DMS53 (cell line): Measurements from ENCODE around the gene PIP5KL1.

ENCODE experiments used
- DNase-seq: peaks from one replicate; lab custom pipeline; 2025; lab: John Stamatoyannopoulos, UW

The PIP5KL1 gene, protein sequence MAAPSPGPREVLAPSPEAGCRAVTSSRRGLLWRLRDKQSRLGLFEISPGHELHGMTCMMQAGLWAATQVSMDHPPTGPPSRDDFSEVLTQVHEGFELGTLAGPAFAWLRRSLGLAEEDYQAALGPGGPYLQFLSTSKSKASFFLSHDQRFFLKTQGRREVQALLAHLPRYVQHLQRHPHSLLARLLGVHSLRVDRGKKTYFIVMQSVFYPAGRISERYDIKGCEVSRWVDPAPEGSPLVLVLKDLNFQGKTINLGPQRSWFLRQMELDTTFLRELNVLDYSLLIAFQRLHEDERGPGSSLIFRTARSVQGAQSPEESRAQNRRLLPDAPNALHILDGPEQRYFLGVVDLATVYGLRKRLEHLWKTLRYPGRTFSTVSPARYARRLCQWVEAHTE

DNA sequence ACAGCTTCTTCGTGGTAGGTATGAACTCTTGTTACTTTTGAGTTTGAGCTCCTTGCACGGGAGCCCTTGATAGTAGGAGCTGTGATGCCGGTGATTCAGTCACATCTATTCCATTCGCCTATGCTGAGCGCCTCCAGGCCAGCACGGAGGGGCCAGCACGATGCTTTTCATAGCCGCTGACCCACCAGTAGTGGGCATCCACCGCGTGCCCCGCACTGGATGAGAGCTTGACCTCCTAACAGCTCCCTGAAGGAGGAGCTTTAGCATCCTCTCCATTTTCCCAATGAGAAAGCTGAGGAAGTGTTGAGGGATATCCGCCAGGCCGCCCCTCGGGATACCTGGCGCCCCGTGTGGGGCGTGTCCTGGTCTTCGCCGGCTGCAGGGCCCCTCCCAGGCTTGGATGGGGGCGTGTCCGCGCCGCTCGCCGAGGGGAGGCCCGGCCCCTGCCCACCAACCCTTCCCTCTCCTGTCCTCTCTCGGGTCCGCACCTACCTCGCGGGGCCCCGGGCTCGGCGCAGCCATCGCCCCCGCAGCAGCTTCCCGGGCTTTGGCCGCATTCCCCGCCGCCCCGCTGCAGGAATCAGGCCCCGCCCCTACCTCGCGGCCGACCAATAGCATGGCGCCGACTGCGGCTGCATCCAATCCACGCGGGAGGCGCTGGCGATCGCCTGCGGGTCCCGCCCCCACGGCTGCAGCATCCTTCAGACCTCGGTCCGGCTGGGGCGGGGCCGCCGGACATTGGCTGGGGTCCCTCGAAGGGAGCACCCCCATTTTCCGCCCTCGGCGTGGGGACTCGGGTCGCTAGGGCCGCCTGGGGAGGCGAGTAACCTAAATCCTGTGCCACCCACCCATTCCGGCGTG lies at the start of gene PIP5KL1:
TSS of gene PIP5KL1 (minus strand) at position 547 of the 861 bp plus-strand sequence. CDS start at position 522, 25 bp downstream.
- peak; percentile 95 for DNase-seq

DNA sequence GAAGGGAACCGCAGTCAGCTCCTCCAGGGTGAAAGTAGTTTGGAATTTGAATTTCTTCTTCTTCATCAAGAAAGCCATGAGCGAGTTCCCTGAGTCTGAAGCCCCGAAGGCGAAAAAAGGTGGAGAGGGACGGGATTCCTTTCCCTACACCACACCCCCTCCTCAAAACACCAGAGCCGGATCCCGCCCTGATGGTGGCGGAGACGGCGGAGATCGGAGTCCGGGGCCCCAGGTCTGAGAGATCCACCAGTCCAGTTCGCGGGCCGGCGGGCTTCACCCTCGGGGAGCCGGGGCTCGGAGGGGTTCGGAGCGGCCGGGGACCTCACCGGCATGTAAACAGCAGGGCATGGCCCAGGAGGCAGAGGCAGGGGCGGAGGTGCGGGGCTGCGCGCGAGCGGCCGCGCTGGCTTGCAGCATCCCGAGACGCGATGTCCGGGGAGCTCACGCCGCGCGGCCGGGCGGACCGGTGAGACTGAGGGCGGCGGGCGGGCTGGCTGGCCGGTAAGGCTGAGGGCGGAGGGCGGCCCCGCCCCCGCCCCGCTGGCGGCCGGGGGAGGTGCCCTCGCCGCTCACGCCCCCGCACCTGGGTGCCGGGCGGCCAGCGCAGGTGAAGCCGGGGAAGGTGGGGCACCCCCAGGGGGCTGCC lies 49.6 kb upstream of the PIP5KL1 start:
- DNase-seq = peak; percentile 89

DNA sequence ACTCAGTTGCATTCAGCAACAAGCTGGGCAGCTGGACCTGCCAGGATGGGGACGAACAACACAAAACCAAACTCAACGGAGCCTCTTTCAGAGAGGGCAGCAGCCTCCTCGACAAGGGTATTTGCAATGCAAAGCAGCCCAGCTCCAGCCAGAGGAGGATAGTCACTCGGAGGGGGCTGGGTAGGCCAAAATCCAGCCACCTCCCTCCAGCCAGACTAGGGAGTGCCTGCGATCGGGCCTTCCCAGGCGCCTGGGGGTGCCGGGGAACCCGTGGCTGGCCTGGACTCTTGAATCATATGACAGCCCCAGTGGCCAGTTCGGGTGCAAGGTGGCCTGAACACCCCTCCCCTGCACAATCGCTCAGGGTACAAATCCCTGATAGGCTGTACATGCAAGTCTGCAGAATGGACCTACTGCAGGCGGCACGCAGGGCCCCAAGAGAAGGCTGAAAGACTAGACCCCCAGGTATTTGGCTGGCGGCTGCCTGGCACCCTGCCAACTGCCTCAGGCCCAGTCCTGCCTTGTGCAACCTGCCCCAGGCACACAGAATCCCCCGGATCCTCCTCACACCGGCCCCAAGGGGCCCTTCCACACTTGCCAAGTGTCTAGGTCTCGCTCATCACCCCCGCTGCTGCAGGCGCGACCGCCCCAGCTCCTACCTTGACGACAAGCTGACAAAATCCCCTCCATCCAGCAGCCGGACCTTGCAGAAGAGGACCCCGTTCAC lies 48.9 kb upstream of the PIP5KL1 start:
- DNase-seq = peak; percentile 88

DNA sequence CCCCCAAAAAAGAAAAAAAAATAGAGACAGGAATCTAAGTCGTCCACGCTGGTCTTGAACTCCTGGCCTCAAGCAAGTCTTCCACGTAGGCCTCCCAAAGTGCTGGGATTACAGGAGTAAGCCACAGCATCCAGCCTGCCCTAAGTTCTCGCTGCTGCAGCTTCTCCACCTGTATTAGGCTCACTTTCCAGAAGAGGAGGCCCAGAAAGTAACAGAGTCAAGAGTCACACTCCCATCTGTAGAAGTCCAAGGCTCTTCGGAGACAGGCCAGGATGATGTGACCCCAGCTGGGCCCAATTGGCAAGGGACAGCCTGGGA lies 48.4 kb upstream of the PIP5KL1 start:
- DNase-seq = no peak

DNA sequence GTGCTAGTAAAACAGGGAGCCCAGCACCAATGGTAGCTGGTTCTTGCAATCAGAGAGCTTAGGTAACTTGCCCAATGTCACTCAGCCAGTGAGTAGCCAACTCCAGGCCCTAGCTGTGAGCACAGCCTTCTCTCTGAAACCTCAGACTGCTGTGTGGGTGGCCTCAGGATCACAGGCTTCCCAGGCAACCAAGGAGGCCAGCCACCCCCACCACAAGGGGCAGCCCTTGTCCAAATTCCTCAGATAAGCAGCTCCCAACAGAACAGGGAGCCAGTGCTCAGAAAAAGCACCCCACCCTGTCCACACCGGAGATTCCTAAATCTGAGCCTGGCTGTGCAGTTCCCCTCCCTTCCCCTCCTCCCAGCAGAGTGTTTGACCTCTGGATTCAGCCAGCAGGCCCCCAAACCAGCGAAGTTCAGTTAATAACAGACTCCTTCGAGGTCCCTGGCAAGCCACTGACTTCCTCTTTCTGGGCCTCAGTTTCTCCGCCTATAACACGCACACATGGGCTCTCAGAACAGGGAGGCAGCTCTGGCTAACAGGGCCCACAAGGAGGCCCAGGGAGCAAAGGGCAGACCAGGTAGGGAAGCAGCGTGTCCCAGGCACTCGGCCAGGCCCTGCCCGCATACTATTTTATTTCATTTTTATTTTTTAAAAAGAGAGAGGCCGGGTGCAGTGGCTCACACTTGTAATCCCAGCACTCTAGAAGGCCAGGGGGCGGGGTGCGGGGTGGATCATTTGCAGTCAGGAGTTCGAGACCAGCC lies 47.5 kb upstream of the PIP5KL1 start:
- peak; percentile 71 for DNase-seq

DNA sequence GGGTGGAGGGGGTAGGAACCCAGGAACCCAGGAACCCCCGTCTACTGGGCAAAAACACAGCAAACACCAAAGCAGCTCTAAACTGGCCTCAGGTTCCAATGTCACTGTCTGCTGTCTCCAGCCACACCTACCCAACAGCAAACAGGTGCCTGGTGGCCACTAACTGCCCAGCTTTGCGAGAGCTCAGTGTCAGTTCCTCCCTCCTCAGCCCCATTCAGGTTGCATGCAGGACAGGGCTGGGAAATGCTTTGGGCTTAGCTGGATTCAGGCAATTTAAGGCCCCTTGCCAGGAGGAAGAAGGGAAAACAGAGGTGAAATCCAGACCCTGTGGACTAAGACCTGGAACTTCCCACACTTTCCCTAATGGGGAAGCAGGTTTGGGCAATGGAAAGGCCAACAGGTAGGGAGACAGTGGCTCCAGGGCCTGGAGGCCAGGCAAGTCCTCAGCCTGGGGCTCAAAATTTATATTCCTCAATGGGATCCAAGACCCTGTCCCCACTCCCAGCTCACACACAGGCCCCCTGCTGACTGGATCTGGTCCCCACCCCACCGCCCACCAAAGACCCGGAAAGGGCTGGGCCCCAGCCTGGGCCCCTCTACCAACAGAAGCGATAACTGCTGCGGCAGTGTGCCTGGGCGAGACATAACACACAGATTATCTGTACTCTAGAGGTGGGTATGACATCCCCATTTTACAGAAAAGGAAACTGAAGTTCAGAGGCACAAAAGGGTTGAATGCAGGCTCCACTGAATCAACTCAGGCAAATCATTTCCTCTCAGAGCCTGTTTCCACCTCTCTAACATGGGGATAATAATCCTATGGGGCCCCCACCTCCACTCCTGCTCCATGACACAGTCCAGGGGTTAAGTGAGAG lies 46.7 kb upstream of the PIP5KL1 start:
- peak; percentile 86 for DNase-seq

DNA sequence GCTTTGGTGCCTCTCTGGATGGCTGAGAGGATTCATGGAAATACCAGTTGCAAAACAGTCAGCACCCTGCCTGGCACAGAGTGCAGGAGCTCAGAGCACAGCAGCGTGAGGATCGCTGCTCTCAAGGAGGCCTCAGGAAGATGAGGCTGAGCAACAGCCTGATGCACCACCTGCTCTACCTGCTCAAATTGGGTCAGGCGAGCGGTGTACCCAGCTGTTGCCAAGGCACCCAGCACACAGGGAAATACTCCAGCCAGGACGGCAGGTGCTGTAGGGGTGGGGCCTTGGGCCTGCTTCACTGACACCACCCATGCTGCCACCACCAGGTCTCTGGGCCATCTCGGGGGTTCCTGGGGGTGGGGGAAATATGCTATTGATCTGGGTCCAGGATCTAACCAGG lies 45.9 kb upstream of the PIP5KL1 start:
- DNase-seq = peak; percentile 99

DNA sequence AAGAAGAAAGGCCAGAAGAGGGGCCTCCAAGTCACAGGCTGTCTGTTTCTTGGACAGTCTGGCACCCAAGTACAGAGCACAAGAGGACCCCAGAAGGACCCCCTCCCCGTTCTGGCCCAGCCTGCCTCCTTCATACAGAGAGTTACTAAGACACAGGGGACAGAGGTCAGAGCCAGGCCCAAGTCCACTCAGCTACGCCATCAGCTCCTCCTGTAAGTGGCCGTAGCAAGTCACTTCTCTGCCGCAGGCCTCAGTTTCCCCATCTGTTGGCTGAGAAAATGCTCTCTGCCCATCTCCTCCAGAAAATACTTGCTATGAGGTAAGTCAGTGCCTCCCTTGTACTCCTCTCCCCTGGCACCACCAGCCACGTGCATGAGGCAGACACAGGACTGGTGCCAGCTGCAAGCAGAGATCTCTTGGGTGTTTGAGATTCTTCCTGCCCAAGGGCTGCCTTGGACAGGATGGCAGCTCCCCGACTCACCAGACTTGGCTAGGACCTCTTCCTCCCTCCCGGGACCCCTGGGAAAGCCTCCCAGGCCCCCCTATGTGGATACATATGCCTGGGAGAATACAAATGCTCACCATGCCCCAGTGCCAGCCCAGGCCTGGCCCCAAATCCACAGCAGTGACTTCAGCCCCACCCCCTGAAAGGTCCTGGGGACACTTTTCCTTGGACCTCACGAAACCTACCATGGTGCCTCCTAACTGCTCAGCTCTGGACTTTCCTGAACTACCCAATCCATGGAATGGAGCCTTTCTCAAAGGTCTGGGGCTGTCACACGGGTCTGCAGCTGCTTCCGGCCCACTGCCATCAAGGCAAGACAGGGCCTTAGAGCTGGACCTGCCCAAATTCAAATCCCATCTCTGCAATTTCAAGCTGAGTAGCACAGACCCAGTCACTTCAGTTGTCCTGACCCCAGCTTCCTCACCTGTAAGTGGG lies 45.1 kb upstream of the PIP5KL1 start:
- DNase-seq = no peak

DNA sequence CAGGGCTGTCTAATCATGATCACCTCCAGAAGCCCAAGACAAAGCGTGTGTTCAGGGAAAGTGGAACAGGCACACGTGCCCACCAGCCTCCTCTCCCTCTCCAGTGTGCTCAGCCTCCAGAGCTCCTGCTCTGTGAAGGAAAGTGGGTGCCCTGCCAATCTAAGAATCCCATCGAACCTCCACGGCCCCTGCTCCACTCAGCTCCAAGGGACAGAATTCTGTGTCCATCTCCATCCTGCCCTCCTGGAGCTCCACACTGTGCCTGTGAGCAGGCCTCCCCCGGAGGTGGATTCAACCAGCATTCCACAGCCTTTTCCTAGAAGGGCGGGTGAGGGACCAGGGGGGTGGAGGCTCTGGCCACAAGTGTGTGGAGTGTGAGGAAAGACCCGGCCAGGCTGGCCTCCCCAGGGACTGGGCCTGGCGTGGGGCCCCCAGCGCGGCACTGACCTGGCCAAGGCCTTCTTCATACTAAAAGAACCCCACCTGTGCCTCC lies 44.2 kb upstream of the PIP5KL1 start:
- no peak for DNase-seq

DNA sequence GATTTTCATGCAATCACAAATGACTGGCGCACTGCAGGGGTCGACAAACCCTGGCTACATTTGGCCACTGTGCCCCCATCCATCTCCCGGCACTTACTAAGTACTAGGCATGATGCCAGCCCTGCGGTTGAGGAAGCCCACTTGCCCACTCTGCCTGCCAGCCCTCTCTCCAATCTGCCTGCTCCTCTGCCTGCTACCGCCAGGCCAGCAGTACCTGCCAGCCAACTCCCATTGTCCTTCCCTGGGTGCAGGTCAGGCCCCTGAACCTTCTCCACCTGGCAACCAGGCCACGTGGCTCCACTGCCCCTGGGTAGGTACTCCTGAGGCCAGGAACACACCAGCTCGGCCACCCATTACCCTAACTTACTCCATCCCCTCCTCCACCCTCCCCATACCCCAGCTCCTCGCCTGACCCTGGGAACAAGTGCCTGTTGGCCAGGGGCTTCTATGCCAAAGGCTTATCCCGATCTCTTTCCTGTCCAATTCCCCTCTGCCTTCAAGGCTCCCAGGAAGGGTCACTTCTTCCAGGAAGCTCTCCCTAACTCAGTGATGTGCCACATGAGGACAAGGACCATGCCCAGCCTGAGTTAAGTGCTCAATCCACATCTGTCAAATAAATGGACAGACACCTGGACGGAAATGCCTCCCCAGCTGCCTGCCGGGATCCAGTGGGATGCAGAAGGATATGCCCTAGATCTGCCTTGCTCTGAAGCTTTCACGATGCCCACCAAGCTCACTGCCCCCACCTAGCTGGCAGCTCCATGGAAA lies 43.6 kb upstream of the PIP5KL1 start:
- peak; percentile 63 for DNase-seq

DNA sequence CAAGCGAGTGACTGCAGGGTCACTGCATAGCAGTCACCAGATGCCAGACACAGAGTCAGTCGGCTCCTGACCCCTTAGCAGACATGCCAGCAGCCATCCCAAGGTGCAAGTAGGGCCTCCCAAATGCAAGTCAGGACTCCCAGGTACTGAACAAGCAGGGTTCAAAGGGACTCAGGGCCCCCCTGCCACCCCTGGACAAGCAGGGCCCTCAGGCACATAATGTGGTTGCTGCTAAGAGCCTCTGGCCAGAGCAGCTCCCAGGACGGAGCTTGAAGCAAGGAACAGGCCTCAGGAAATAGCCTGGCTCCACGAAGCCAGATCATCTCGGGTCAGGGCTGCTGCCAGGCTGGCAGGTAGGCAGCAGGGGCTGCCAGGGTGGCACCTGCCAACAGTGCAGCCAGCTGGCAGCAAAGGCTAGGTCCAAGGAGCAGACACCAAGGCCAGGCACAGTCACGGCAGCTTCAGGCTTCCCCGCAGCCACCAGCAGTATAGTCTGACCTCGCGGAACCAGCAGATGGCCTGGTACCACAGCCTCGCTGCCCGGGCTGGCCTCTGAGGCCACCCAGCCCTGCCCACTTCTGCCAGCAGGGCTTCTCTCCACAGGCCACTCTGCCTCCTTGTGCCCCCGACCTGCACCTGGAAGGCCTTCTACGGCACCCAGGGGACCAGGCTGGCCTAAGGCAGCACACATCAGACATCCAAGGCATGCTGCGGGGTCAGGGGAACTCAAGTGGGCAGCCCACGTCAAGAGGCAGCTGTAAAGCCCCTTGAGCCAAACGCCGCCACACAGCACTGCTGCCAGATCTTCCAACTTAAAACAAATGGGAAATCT lies 42.8 kb upstream of the PIP5KL1 start:
- peak; percentile 68 for DNase-seq

DNA sequence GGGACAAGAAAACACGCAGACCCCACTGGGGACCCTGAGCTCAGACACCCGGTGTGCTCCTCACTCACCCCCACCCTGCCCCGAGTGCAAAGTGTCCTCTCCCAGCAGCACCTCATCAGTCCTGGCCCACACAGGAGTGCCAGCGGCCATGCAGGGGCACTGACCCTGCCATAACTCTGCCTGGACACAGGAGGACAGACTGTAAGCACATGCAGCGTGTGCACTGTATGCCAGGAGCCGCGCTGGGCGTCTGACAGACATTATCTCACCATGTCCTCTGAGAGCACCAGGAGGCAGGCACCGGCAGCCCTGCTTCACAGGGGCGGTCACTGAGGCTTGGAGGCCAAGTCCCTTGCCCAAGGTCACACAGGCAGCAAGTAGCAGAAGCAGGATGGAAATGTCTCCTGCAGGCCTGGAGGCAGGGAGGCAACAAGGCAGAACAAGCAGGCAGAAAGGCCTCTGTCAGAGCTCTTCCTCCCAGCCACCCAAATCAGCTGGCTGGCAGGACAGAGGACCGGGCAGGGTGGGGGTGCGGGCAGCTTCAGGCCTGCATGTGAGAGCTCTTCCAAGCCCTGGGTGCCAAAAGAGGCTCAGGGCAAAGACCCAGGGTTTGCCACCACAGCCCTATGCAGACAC lies 41.8 kb upstream of the PIP5KL1 start:
- DNase-seq = peak; percentile 66

DNA sequence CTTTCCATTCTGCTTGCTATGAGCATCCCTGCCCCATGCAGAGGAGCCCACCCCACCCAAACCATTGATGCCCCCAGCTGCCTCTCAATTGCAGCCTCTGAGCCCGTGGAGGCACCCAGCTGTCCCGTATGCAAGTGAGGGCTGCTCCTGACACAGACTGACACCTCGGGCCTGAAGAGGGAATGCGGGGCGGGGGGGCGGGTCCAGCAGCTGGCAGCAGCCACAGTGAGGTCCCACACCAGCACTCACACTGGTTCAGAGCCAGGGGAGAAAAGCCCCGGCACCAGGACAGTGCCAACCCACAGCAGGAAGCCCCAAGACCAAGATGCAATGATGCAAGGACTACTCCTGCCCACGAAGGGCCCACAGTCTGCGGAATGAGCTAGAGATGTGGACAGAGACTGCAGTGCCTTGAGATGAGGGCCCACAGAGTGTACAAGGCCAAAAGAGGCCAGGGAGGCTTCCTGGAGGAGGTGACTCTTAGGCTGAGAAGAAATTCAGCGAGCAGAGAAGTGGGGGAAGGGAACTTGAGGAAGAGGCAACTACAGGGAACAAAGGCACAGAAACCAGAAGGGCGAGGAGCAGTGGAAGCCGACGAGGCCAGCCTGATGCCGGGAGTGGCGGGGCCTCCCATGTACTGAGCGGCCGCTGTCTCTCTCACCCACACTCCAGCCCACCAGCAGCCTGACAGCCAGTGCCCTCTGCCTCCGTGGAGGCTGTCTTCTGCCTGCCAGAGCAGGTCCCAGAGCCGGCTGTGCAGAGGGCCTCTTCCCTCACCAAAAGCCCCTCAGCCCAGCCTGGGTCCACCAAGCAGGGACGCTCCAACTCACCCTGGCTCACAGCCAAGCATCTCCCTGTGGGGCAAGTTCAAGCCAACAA lies 41.0 kb upstream of the PIP5KL1 start:
- peak; percentile 72 for DNase-seq

DNA sequence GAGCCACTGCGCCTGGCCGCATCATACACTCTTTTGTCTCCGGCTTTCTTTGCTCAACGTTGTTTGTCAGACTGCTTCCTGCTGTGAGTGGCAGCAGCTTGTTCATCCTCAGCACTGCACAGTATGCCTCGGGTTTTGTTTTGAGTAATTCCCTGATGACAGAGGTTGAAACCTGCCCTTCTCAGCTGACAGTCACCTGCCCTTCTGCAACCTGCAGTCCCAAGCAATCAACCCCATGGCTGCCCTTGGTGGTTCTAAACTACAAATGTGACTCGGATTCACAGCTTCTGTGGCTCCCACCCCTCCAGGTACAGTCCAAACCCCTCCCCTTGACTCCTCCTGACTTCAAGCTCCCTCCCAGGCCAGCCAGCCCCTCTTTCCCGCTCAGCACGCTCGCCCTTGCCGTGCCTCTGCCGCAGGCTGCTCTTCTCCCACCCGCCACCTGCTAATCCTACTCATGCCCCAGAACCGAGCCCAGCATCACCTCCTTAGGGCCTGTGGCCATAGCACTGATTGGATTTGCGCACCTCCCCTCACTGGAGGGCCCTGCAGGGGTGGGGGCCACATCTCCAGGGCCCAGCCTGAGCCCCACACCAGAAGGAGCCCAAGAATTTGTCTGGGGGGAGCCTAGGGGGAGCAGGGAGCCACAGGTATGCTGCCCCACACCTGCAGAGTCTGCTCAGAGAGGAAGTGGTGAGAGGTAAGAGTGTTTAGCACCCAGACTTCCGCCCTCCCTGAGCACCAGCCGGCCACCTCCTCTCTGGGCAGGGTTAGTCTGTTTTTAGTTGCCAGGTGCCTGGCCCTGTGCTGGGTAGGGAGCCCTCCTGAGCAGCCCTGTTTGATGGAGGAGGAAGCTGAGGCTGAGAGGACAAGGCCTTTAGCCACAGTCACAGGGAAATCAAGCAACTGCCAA lies 40.1 kb upstream of the PIP5KL1 start:
- DNase-seq = peak; percentile 97
